Measurements from ENCODE around the gene SOAT2. TPM values are rescaled to one million over a fixed set of nuclear protein-coding genes. Genes with fewer than 3 reads are reported as not detected.

Gene SOAT2
- total and polyA plus RNA-seq, 2 of the 4 experiments (the other 2 are of a cell fraction): 0.18 to 0.39 TPM

Small RNAs within 50 kb of the gene (microRNA-seq; reads per million reads assigned to microRNA genes)
- gene HIGD1AP1 (ENCODE audit: insufficient read depth, insufficient read length): not detected
- gene MIR6757 (ENCODE audit: insufficient read depth in 1 of 2, insufficient read length in 1 of 2, unreplicated experiment in 1 of 2): 0.37 to 5.2 reads per million in 2 experiments
- gene RNU6-333P (ENCODE audit: insufficient read depth, insufficient read length): not detected

Small RNAs within 50 kb of the gene (small RNA-seq; reads per million reads assigned to genes)
- gene HIGD1AP1: 0 reads per million in 5 experiments
- gene MIR6757: 0 reads per million in 5 experiments
- 0 reads per million in 5 experiments for gene RNU6-333P

Other genes starting within 250 kb of the SOAT2 start
- 10.9 and 14.2 TPM in 2 replicates for gene KRT8, start 198.4 kb upstream of the SOAT2 start, total RNA-seq (2012; rRNA removed)
- gene KRT8, start 198.4 kb upstream of the SOAT2 start, polyA plus RNA-seq (2012; rRNA removed): 38.6 and 39.3 TPM in 2 replicates
- 465 and 488 TPM in 2 replicates for gene KRT18, start 154.4 kb upstream of the SOAT2 start, total RNA-seq (2012; rRNA removed)
- gene KRT18, start 154.4 kb upstream of the SOAT2 start, polyA plus RNA-seq (2012; rRNA removed): 272 and 287 TPM in 2 replicates
- gene EIF4B, start 97.0 kb upstream of the SOAT2 start, total RNA-seq (2012; rRNA removed): 671 and 1,144 TPM in 2 replicates
- gene EIF4B, start 97.0 kb upstream of the SOAT2 start, polyA plus RNA-seq (2012; rRNA removed): 227 and 313 TPM in 2 replicates
- 10.4 and 10.6 TPM in 2 replicates for gene TNS2, start 53.4 kb upstream of the SOAT2 start, total RNA-seq (2012; rRNA removed)
- 67.2 and 68.0 TPM in 2 replicates for gene TNS2, start 53.4 kb upstream of the SOAT2 start, polyA plus RNA-seq (2012; rRNA removed)
- gene SPRYD3, start 24.1 kb upstream of the SOAT2 start, total RNA-seq (2012; rRNA removed): 21.7 and 25.6 TPM in 2 replicates
- 27.8 and 28.8 TPM in 2 replicates for gene SPRYD3, start 24.1 kb upstream of the SOAT2 start, polyA plus RNA-seq (2012; rRNA removed)
- gene IGFBP6, start 5.8 kb upstream of the SOAT2 start, total RNA-seq (2012; rRNA removed): 124 and 140 TPM in 2 replicates
- gene IGFBP6, start 5.8 kb upstream of the SOAT2 start, polyA plus RNA-seq (2012; rRNA removed): 337 and 373 TPM in 2 replicates
- gene ZNF740, start 77.2 kb downstream of the SOAT2 start, total RNA-seq (2012; rRNA removed): 11.7 and 13.1 TPM in 2 replicates
- gene ZNF740, start 77.2 kb downstream of the SOAT2 start, polyA plus RNA-seq (2012; rRNA removed): 7.0 and 14.0 TPM in 2 replicates
- gene CSAD, start 77.4 kb downstream of the SOAT2 start, total RNA-seq (2012; rRNA removed): 5.0 and 5.4 TPM in 2 replicates
- gene CSAD, start 77.4 kb downstream of the SOAT2 start, polyA plus RNA-seq (2012; rRNA removed): 39.8 and 45.6 TPM in 2 replicates
- under 0.01 and 0.18 TPM in 2 replicates for gene ITGB7, start 103.8 kb downstream of the SOAT2 start, total RNA-seq (2012; rRNA removed)
- 0.44 and 0.60 TPM in 2 replicates for gene ITGB7, start 103.8 kb downstream of the SOAT2 start, polyA plus RNA-seq (2012; rRNA removed)
- gene RARG, start 128.7 kb downstream of the SOAT2 start, total RNA-seq (2012; rRNA removed): 7.5 and 7.9 TPM in 2 replicates
- gene RARG, start 128.7 kb downstream of the SOAT2 start, polyA plus RNA-seq (2012; rRNA removed): 28.6 and 30.9 TPM in 2 replicates
- gene ESPL1, start 164.8 kb downstream of the SOAT2 start, total RNA-seq (2012; rRNA removed): 5.6 and 6.5 TPM in 2 replicates
- 8.6 and 9.2 TPM in 2 replicates for gene ESPL1, start 164.8 kb downstream of the SOAT2 start, polyA plus RNA-seq (2012; rRNA removed)
- 764 and 1,011 TPM in 2 replicates for gene PFDN5, start 192.1 kb downstream of the SOAT2 start, total RNA-seq (2012; rRNA removed)
- 1,210 and 1,338 TPM in 2 replicates for gene PFDN5, start 192.1 kb downstream of the SOAT2 start, polyA plus RNA-seq (2012; rRNA removed)
- 47.2 and 49.8 TPM in 2 replicates for gene MYG1, start 196.2 kb downstream of the SOAT2 start, total RNA-seq (2012; rRNA removed)
- 63.7 and 73.6 TPM in 2 replicates for gene MYG1, start 196.2 kb downstream of the SOAT2 start, polyA plus RNA-seq (2012; rRNA removed)
- 37.5 and 44.6 TPM in 2 replicates for gene AAAS, start 218.1 kb downstream of the SOAT2 start, total RNA-seq (2012; rRNA removed)
- 67.1 and 71.9 TPM in 2 replicates for gene AAAS, start 218.1 kb downstream of the SOAT2 start, polyA plus RNA-seq (2012; rRNA removed)
- not detected in 2 replicates for gene SP7, start 232.9 kb downstream of the SOAT2 start, total RNA-seq (2012; rRNA removed)
- gene SP7, start 232.9 kb downstream of the SOAT2 start, polyA plus RNA-seq (2012; rRNA removed): not detected in 2 replicates